K562 (cell line): Measurements from ENCODE around the gene SHMT1.

Source experiments
- CBX5 ChIP-seq: IDR thresholded peaks from 2 replicates; pipeline ENCODE4 v1.6.1; 2014; ENCODE audit warnings: low read depth, borderline replicate concordance
- CTCF ChIP-seq, 3 experiments: IDR thresholded peaks in 2 of 3; conservative IDR thresholded peaks in 1 of 3; 2 replicates each; pipeline ENCODE4 v1.5.1; 2011 to 2012; ENCODE audit warnings: low read length in 3 of 3, mild to moderate bottlenecking in 3 of 3, control low read depth in 2 of 3, improper control_type of control experiment in 1 of 3, inconsistent platforms in 1 of 3, low read depth in 1 of 3, mixed read lengths in 1 of 3, moderate library complexity in 1 of 3; ENCODE audit not compliant: insufficient read depth in 2 of 3
- EP300 ChIP-seq: IDR thresholded peaks from 2 replicates; pipeline ENCODE4 v1.6.1; 2012; ENCODE audit warnings: low read length, improper control_type of control experiment
- EZH2 ChIP-seq: IDR thresholded peaks from 2 replicates; pipeline ENCODE4 v1.6.1; 2012; ENCODE audit warnings: low read depth, mild to moderate bottlenecking, inconsistent platforms, low read length, borderline replicate concordance
- GABPA ChIP-seq: fragments of 200-800 bp; sonication (Bioruptor generic); conservative IDR thresholded peaks from 2 replicates; pipeline ENCODE4 v1.6.1; 2016; ENCODE audit warnings: low read depth, missing genetic modification characterization, missing compliant biosample characterization
- GATAD2B ChIP-seq: fragments of 450-650 bp; IDR thresholded peaks from 2 replicates; pipeline ENCODE4 v1.6.1; 2017; ENCODE audit warnings: mild to moderate bottlenecking, borderline replicate concordance
- NR0B1 ChIP-seq: fragments of 450-650 bp; IDR thresholded peaks from one replicate; pipeline ENCODE4 v1.6.1; 2018; ENCODE audit warnings: mild to moderate bottlenecking, moderate library complexity; ENCODE audit not compliant: partially characterized antibody
- TEAD2 ChIP-seq: fragments of 450-650 bp; IDR thresholded peaks from 2 replicates; pipeline ENCODE4 v1.6.1; 2016; ENCODE audit warnings: missing genetic modification characterization, control low read depth, missing compliant biosample characterization
- THAP7 ChIP-seq: fragments of 250-450 bp; sonication (Bioruptor Pico); IDR thresholded peaks from 2 replicates; pipeline ENCODE4 v1.5.0; 2021
- XRCC3 ChIP-seq: fragments of 450-650 bp; IDR thresholded peaks from 2 replicates; pipeline ENCODE4 v1.6.1; 2017; ENCODE audit warnings: mild to moderate bottlenecking, moderate library complexity
- YY1 ChIP-seq, 3 experiments: IDR thresholded peaks; 2 replicates each; pipeline ENCODE4 v1.6.1; 2011; ENCODE audit warnings: low read length in 2 of 3, mild to moderate bottlenecking in 2 of 3, moderate library complexity in 2 of 3, borderline replicate concordance in 1 of 3, control low read depth in 1 of 3, low read depth in 1 of 3; ENCODE audit not compliant: insufficient read depth in 3 of 3, insufficient replicate concordance in 2 of 3, control insufficient read depth in 1 of 3, insufficient read length in 1 of 3; ENCODE audit errors: extremely low read depth in 1 of 3
- ZBTB49 ChIP-seq: sonication (generic); formaldehyde crosslinking; IDR thresholded peaks from 2 replicates; pipeline ENCODE4 v1.8.0; 2022; ENCODE audit warnings: missing genetic modification reagents, mild to moderate bottlenecking, borderline replicate concordance

- TF ChIP-seq XRCC3 (no peak), CTCF (IDR thresholded peaks at IDR 0.05 in 2 of 3, conservative IDR thresholded peaks at IDR 0.05 in 1 of 3; ENCODE audit: insufficient read depth in 2 of 3, low read depth in 1 of 3, low read length in 3 of 3) (no peak), TEAD2 (tag) (no peak), YY1 (IDR thresholded peaks at IDR 0.05; ENCODE audit: borderline replicate concordance in 1 of 3, control insufficient read depth in 1 of 3, extremely low read depth in 1 of 3, insufficient read depth in 3 of 3, insufficient read length in 1 of 3, insufficient replicate concordance in 2 of 3, low read depth in 1 of 3, low read length in 2 of 3) (no peak), EZH2 (no peak), GABPA (tag) (no peak), ZBTB49 (CRISPR knock-in tag) (no peak), NR0B1 (no peak), GATAD2B (no peak), EP300 (no peak), THAP7 (CRISPR knock-in tag) (no peak), CBX5 (no peak)
Measured at GRCh38 chr17:18371455-18371854, 8.1 kb upstream of the SHMT1 start.
